Aorta (tissue), 5 donors: ENCODE measurements around the gene TBC1D19. TPM values are rescaled to one million over a fixed set of nuclear protein-coding genes. Genes with fewer than 3 reads are reported as not detected.

ENCODE experiments used
- ATAC-seq: fragments of 200-7000 bp; cut with Tn5 transposase; one replicate; pipeline ENCODE4 v1.9.1; 2022; ENCODE audit warnings: moderate library complexity; ENCODE audit not compliant: low FRiP score
- DNase-seq, 2 donors: peaks; one replicate each; pipeline ENCODE4 v3.0.0-alpha.2; 2020
- H3K27ac ChIP-seq, 2 donors: one replicate each; pipeline ENCODE4 v1.5.1; 2013; ENCODE audit warnings: low read length in 2 of 2, mild to moderate bottlenecking in 2 of 2, moderate library complexity in 2 of 2, control low read depth in 1 of 2, inconsistent platforms in 1 of 2, low read depth in 1 of 2
- H3K27me3 ChIP-seq, 2 donors: one replicate each; pipeline ENCODE4 v1.6.1; 2013; ENCODE audit warnings: control low read depth in 1 of 2, low read length in 1 of 2, mild to moderate bottlenecking in 1 of 2, moderate library complexity in 1 of 2; ENCODE audit not compliant: insufficient read depth in 2 of 2, control insufficient read depth in 1 of 2
- H3K36me3 ChIP-seq, 2 donors: one replicate each; pipeline ENCODE4 v1.6.1; 2013; ENCODE audit warnings: control low read depth in 1 of 2, low read length in 1 of 2, mild to moderate bottlenecking in 1 of 2; ENCODE audit not compliant: insufficient read depth in 2 of 2, control insufficient read depth in 1 of 2
- H3K4me1 ChIP-seq, 2 donors: one replicate each; pipeline ENCODE4 v1.6.1; 2013; ENCODE audit warnings: low read length in 2 of 2, control low read depth in 1 of 2, mild to moderate bottlenecking in 1 of 2, moderate library complexity in 1 of 2; ENCODE audit not compliant: insufficient read depth in 2 of 2, control insufficient read depth in 1 of 2
- H3K4me3 ChIP-seq, 2 donors: one replicate each; pipeline ENCODE4 v1.5.1; 2013; ENCODE audit warnings: low read length in 2 of 2, control low read depth in 1 of 2, mild to moderate bottlenecking in 1 of 2
- H3K9me3 ChIP-seq: one replicate; pipeline ENCODE4 v1.6.1; 2013; ENCODE audit warnings: mild to moderate bottlenecking, low read length; ENCODE audit not compliant: control insufficient read depth
- WGBS, 2 donors: extraction: QIAGEN DNeasy Blood & Tissue Kit; methylation state at CpG; one replicate each; pipeline ENCODE4 v1.1.7; 2013; 5-methylcytosine and 5-hydroxymethylcytosine counted together
- intact Hi-C, 2 donors: fragments of 100-400 bp; cut with DNase I; formaldehyde crosslinking; loops; one replicate each; pipeline versions ENCODE4 v1.14.2 to v1.15.0; 2022
- polyA plus RNA-seq, 2 donors: library from polyadenylated mRNA; stranded (reverse); fragments of 200-250 nt; gene quantifications; one replicate each; pipeline ENCODE4 v1.2.3, GENCODE V29; 2013
- total RNA-seq, 2 donors: library from RNA; stranded (reverse); fragmentation: NEBNext Ultra II Directional; extraction: Animal tissue kit (Norgen Biotek cat#: 25700); gene quantifications; one replicate each; pipeline ENCODE4 v1.2.1, GENCODE V29; 2021
- donor health status: healthy with polysubstance abuse.
- donor health status: Bipolar disorder and iron deficiency.
- donor health status: DM: no; HTN: no; CAD: no.
- donor health status: DM: no; HTN: no; CAD: no.
- donor health status: DM: yes; HTN: yes; CAD: no.

Gene TBC1D19
- total and polyA plus RNA-seq, 4 donors = 2.9 to 13.2 (median 7.1) TPM

DNA sequence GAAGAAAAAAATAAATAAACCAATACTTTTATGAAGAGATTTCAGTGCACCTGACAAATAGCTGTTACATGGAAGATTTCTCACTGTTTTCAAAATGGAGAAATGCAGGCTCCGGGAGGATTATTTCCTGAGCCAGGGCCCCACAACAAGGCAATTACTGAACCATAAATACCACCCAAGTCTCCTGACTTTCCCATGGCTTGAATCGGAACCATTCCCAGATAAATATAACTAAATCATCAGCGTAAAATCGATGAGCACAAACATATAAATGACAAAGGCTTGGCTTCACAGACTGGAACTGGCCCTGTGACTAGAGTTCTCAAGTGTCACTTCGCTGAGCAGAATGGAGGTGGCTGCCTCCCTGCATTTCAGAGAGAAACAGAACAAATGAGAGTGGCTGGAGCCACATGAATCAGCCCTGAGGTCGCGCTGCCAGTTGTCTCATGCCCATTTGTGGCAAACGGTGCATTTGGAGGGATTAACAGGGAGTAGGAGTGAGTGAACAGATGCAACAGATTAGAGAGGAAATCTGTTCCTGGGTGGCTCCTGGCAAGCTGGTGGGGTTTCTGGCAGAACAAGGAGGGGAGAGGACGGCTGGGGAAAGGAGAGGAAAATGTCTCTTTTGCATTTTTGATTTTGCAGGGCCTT, 219.5 kb downstream of the TBC1D19 start:
- H3K4me3 ChIP-seq = no peak overlapping the region
- 10 to 14% methylated on average over 9 of the region's 9 CpGs for WGBS, 2 donors
- ATAC-seq = no peak

DNA sequence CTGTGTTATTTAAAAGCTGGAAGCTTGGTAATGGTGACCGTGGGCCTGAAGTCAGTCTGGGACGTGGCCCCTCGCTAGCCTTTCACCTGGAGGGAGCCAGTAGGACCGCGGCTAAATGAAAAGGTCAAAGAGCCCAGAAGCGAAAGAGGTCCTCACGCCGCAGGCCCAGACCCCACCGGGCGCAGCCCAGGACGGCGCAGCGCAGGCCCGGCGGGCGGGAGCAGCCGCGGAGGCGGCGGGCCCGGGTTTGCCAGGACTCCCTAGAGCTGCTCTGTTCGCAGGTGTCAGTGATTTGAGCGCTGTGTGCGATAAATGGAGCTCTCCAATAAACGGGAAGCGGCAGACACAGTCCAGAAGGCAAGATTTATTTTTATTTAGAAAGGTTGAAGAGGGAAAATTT, 220.6 kb downstream of the TBC1D19 start:
- Histone ChIP-seq H3K4me1 (no peaks in the 10 kb centered on the region), H3K27me3 (no peaks in the 10 kb centered on the region), H3K27ac (no peak overlapping the region), H3K9me3 (no peaks in the 10 kb centered on the region), H3K36me3 (no peaks in the 10 kb centered on the region), H3K4me3 (no peak overlapping the region)
- DNase-seq = no peak
- 89 to 92% methylated on average over 26 of the region's 26 CpGs for WGBS, 2 donors
- no peak for ATAC-seq
- intact Hi-C loops = no loop called here

More for the DNA sequence above, 219.5 kb downstream of the TBC1D19 start:
- Histone ChIP-seq H3K9me3 (no peaks in the 10 kb centered on the region), H3K27ac (no peak overlapping the region), H3K4me1 (no peaks in the 10 kb centered on the region), H3K27me3 (no peaks in the 10 kb centered on the region), H3K36me3 (no peaks in the 10 kb centered on the region)
- intact Hi-C loops = no loop called here
- no peak for DNase-seq

DNA sequence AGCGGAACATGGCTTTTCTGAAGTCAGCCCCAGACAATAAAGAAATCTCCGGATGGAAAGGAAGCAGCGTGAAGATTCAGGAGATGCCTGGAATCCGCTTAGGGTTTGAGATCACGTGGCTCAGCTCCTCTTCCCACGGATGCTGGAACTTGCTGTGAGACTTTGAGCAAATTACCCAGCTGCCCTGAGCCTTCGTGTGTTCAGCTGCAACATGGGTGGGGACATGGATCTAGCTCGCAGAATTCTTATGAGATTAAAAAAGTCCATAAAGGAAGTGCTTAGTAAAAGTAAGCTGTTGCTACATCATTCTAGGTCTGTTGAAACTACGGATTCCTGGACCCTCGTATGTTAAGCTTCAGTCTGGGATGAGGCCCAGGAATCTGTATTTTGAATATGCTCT, 221.0 kb downstream of the TBC1D19 start:
- Histone ChIP-seq H3K36me3 (no peaks in the 10 kb centered on the region), H3K9me3 (no peaks in the 10 kb centered on the region), H3K4me3 (no peak overlapping the region), H3K4me1 (no peaks in the 10 kb centered on the region), H3K27ac (no peak overlapping the region), H3K27me3 (no peaks in the 10 kb centered on the region)
- ATAC-seq (no peak), DNase-seq (no peak)
- 93% methylated on average over 10 of the region's 10 CpGs for WGBS, 2 donors
- intact Hi-C loops = no loop called here

Other genes starting within 250 kb of the TBC1D19 start
- gene CCKAR, start 93.6 kb upstream of the TBC1D19 start, total RNA-seq = not detected
- not detected for gene CCKAR, start 93.6 kb upstream of the TBC1D19 start, polyA plus RNA-seq